IPS DF 19.7 (cell line): Measurements from ENCODE around the gene PRSS16.
"Not testable (repeated sequence)": the region's sequence is repeated elsewhere in the genome, so short reads cannot be mapped to it uniquely, and the experiment has no call there.

Source experiments
- DNase-seq: peaks from one replicate; pipeline ENCODE4 v3.0.0-alpha.2; 2013; ENCODE audit warnings: low read depth, low spot score

PRSS16 gene

DNA sequence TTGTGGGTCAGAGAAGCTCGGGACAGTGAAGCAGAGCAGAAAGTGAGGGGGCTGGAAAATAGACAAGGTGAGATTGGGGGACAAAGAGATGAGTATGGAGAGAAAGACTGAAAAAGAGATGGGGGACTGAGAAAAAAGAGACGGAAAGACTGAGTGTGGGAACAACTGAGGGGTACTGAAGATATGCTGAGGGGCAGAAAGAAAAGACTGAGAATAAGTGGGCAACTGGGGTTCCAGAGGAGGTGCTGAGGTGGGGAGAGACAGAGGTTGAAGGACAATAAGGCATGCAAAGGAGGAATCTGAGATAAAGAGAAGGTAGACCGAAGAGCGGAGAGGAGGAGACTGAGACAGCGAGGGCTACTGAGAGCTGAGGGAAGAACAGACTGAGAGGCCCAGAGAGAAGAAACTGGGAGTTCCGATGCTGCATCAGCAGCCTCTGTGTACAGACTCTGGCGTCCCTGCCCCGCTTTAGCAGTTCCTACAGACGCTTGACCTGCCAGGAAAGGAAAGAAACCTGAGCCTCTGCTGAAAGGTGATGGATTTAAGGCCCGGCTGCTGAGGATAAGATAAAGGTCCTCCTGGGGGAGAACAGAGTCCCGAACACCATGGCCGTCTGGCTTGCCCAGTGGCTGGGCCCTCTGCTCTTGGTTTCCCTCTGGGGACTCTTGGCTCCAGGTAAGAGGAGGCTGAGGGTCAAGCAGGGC, at the start of gene PRSS16:
PRSS16 (plus strand) TSS at position 569 of the 704 bp plus-strand sequence; CDS start at position 606, 37 bp downstream.
- no peak for DNase-seq

GRCh38 chr6:27205375-27206278, 41.9 kb upstream of the PRSS16 start:
- DNase-seq = no peak

DNA sequence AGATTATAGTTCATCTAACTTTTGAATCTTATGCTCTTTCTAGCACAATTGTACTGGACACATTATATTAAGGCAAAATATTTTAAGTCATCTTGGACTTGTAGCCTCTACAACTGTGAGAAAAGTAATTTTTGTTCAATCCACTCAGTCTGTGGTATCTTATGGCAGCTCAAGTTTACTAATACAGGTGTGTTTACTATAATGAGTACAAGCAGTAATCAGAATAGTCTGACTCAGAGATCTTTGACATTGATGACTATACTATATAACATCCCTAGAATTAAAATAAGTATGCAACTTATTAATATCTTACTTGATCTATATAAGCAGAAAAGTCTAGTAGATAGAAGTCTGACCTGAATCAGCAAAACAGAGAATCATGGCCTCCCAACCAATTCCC, 40.7 kb upstream of the PRSS16 start:
- DNase-seq = no peak

- no peak for DNase-seq
Observed at GRCh38 chr6:27208042-27208441, 39.5 kb upstream of the PRSS16 start.

DNA sequence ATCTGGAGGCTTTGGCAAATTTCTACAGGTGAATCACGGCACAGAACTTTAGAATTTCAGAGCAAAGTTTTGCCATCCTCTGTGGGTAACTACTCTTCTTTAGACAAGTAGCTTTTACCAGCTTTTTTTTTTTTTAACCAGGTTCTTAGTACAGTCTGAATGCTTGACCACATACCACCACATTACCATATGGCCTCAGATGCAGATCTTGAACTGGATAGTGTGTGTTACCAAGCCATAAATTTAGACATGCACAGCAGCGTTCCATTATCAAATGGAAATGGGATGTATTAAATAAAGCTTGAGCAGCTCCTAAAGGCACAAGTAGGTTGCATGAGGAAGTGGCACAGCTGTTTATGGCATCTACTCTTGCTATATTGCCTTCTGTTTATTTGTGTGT, 38.3 kb upstream of the PRSS16 start:
- no peak for DNase-seq

GRCh38 chr6:27209659-27210269, 37.7 kb upstream of the PRSS16 start:
- DNase-seq = no peak

- DNase-seq = not testable (repeated sequence)
Observed at GRCh38 chr6:27213091-27213517, 34.4 kb upstream of the PRSS16 start.

DNA sequence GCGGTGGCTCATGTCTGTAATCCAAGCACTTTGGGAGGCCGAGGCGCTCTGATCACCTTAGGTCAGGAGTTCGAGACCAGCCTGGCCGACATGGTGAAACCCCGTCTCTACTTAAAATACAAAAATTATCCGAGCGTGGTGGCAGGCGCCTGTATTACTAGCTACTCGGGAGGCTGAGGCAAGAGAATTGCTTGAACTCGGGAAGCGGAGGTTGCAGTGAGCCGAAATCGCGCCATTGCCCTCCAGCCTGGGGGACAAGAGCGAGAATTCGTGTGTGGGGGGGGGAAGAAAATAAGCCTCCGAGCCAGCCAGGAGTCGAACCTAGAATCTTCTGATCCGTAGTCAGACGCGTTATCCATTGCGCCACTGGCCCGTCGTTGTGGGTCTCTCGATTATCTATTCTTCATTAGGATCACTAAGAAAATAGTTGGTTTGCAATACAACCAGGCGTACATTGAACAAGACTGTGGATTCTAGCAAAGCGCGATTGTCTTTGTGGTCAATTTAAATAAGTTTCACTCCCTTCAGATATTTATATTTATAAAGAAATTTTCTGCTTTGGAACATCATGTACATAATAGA, 33.9 kb upstream of the PRSS16 start:
- DNase-seq = no peak

GRCh38 chr6:27214126-27214601, 33.3 kb upstream of the PRSS16 start:
- no peak for DNase-seq

- no peak for DNase-seq
Observed at GRCh38 chr6:27216874-27217273, 30.6 kb upstream of the PRSS16 start.

- DNase-seq = not testable (repeated sequence)
Observed at GRCh38 chr6:27222971-27223370, 24.5 kb upstream of the PRSS16 start.

- no peak for DNase-seq
Observed at GRCh38 chr6:27224729-27225128, 22.8 kb upstream of the PRSS16 start.

GRCh38 chr6:27228963-27229477, 18.5 kb upstream of the PRSS16 start:
- no peak for DNase-seq

DNA sequence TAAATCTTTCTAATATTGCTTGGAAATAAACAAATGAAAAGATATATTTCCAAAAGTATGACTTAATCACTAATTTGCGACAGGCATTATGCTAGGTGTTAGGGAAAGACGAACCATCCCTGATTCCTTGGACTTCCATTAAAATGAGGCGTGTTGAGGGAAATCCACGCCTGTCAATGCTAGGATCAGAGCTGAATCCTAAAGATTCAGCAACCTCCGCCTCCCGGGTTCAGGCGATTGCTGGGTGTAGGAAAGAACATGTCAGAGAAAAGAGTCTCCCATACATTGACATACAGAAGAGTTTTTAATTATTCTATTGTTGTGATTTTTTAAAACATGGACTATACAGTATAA, 16.8 kb upstream of the PRSS16 start:
- no peak for DNase-seq

DNA sequence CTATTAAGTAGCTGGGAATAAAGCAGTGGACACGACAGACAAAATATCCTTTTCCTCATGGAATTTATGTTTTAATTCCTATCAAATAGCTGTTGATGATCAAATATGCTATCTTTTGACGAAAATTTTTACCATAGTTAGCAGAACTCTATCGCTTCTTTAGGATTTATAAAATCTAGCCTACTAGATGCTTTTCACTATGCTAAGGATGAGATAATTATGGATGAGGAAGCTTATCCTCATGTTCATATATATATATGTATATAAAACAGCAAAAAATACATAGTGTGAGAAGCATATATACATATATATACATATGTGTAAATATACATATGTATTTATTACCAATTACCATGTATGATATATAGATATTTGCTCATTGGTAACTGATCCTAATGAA, 12.9 kb upstream of the PRSS16 start:
- DNase-seq = no peak

DNA sequence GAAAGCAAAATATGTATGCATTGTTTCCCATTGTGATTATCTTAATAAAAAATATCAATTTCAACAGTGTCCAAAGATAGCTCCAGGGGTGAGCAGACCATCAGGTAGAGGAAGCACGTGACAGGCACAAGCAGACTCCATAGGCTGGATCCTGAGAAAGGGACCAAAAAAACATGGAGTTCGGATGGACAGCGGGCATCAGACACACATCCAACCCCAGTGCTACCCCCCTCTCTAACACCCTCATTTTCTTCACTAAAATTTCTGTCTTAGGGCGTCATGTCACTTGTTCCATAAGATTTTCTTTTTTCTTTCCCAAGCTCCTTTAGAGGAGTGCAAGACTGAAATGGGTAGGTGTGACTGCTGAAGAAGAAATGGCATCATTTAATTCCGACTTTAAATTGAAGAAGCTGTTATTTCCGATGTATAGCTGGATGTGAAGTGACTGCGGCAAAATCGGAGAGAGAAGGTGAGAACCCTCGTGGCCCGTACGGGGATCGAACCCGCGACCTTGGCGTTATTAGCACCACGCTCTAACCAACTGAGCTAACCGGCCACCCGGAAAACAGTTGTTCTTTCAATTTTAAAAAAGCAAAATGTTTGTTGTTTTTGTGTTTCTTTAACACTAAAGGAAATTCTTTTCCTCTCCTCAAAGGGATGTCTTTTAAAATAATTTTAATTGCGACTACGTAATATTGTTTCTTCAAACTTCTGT, 10.3 kb upstream of the PRSS16 start:
- no peak for DNase-seq

DNA sequence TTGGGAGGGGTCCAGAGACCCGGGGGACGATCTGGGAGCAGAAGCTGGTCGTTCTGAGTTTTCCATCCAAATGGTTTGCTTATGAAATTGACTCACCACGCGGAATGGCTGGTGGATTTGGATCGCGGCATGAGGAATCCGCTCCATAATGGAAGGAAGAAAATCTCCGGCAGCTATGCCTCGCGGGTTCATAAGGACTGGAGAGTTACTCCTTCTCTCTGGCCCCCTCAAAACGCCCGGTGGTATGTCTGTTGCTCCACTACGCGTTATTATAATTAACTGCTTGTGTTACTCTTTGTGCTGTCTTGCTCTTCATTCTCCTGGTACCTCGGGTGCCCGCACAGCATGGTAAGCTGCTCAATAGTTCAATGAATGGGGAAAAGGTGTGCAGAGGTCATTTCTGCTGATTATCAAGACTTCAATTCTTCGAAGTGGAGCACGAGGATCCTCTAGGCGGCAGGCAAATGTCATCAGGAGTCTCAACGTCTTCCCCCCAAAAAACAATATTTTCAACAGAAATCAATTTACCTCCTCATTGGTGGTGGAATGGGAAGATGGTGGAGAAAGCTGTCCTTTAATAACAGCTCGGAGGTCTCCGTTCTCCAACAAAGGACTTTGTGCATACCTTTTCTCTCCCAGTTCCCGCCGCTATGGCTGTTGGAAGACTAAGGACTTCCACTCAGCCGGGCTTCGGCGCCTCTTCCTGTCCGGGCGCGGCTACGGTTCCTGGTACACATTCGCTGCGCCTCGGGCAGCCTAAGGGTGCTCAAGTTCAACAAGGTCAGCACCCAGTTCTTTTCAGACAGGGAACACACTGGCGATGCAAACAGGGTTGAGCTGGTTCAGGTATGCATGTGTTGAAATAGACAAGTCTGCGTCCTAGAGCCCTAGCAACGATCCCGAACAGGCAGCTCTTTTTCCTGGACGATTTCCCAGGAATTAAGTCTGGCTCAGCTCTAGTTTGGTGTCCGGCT, 9.2 kb upstream of the PRSS16 start:
- no peak for DNase-seq

GRCh38 chr6:27239258-27239657, 8.2 kb upstream of the PRSS16 start:
- DNase-seq = no peak

GRCh38 chr6:27241443-27241842, 6.1 kb upstream of the PRSS16 start:
- no peak for DNase-seq
